NB4 (cell line): ENCODE measurements around the gene IGSF23.

ENCODE experiments used
- POLR2A ChIP-seq: IDR thresholded peaks from 2 replicates; pipeline ENCODE4 v1.6.1; 2011; ENCODE audit warnings: mild to moderate bottlenecking; ENCODE audit not compliant: insufficient read length; ENCODE audit errors: extremely low read depth
- TF ChIP-seq, protein P1 (sequence below): IDR thresholded peaks from one replicate; pipeline ENCODE4 v1.5.1; 2012; ENCODE audit warnings: low read depth, low read length

DNA sequence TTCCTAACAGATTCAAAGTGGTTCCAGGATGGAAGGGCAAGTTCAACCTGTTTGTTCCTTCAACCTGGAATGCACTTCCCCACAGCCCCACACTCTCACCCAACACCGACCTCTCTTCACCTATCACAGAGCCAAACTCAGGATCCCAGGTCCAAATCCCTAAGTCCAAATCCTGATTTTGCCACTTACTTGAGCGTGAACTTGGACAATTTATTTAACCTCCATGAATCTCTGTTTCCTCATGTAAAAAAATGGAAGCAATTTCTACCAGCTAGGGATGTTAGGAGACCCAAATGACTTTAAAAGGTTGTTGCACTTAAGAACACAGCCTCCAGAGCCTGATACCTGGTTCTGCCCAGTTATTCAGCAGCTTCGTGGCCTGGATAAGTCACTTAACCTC lies 5.4 kb upstream of the IGSF23 start:
- TF ChIP-seq POLR2A = no peak
- TF ChIP-seq, protein P1, sequence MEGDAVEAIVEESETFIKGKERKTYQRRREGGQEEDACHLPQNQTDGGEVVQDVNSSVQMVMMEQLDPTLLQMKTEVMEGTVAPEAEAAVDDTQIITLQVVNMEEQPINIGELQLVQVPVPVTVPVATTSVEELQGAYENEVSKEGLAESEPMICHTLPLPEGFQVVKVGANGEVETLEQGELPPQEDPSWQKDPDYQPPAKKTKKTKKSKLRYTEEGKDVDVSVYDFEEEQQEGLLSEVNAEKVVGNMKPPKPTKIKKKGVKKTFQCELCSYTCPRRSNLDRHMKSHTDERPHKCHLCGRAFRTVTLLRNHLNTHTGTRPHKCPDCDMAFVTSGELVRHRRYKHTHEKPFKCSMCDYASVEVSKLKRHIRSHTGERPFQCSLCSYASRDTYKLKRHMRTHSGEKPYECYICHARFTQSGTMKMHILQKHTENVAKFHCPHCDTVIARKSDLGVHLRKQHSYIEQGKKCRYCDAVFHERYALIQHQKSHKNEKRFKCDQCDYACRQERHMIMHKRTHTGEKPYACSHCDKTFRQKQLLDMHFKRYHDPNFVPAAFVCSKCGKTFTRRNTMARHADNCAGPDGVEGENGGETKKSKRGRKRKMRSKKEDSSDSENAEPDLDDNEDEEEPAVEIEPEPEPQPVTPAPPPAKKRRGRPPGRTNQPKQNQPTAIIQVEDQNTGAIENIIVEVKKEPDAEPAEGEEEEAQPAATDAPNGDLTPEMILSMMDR = no peak
